ENCODE measurements around the gene ZNF365. TPM values are rescaled to one million over a fixed set of nuclear protein-coding genes. Genes with fewer than 3 reads are reported as not detected.
"Not testable (repeated sequence)": the region's sequence is repeated elsewhere in the genome, so short reads cannot be mapped to it uniquely, and the experiment has no call there.

ZNF365 gene, protein sequence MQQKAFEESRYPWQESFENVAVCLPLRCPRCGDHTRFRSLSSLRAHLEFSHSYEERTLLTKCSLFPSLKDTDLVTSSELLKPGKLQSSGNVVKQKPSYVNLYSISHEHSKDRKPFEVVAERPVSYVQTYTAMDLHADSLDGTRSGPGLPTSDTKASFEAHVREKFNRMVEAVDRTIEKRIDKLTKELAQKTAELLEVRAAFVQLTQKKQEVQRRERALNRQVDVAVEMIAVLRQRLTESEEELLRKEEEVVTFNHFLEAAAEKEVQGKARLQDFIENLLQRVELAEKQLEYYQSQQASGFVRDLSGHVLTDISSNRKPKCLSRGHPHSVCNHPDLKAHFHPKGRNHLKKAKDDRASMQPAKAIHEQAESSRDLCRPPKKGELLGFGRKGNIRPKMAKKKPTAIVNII
- 3.3 and 4.2 TPM in 2 replicates for total RNA-seq (2014; rRNA removed; shearing (Covaris generic))
- 0.21 and 0.27 TPM in 2 replicates for polyA plus RNA-seq (2014; cell fraction: nucleus; rRNA removed)

DNA sequence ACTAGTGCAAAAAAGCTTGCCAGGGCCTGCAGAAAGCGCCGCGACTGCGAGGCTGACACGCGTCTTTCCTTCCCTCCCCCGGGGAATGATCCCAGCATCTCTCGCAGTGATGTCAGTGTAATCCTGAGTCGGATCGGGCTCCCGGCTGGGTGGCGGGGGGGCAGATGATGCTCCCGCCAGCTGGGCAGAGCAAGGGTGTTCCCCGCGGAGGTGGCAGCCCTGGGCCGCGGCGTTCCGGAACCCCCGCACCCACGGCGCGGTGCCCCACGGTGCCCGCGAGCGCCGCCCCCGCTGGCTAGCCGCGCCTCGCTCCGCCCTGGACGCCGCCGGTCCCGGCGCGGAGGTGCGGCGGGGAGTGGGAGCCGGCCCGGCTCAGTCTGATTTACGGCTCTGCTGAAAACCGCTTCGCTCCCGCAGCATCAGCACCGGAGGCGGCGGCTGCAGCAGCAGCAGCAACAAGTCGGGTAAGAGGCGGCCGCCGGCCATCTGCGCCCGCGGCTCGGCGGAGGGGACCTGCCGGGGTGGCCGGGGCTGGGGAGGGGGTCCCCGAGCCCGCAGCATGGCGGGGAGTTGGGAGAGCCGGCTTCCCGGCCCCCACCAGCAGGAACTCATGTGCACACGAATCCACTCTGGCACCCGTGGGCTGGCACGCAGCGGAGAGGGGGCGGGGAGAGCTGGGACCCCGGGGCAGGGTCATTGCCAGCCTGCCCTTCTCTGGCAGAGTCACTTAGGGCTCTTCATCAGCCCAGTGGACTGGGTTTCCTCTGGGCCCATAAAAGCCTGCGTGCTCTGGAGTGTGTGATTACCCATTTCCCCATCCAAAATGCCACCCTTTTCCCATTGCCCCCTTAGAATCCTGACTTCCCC is at the start of gene ZNF365:
TSS of gene ZNF365 (plus strand) at position 375 of the 867 bp plus-strand sequence. CDS start 1,825 bp downstream, outside the sequence.
- DNase-seq (ENCODE audit: extremely low read depth, low read depth), result peak; percentile 27

DNA sequence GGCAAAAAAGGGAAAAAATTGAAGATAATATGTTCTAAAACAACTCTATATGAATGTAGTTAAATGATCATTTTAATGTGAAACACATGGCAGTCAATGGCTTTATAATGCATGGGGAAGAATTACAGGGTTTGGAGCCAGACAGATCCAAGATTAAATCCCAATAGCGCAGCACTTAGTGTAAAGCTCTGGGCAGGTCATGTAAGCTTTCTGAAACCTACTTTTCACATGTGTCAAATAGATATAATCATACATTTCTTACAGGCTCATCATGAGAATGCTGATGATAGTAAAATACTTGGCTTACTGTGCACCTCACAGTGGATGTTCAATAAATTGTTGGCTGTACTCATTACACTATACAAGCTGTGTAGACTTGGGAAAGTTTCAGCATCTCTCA is 48.0 kb upstream of the ZNF365 start:
- no peak for DNase-seq (ENCODE audit: extremely low read depth, low read depth)

DNA sequence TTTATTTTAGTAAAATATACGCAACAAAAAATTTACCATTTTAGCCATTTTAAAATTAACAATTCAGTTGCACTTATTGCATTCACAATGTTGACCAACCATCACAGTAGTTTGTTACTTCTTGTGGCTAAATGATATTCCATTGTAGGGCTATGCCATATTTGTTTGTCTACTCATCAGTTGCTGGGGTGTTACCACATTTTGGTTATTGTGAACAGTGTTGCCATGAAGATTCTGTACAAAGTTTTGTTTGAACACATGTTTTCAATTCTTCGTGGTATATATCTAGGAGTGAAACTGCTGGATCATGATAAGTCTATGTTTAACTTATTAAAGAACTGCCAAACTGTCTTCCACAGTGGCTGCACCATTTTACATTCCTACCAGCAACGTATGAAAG is 46.3 kb upstream of the ZNF365 start:
- DNase-seq (ENCODE audit: extremely low read depth, low read depth), result no peak

DNA sequence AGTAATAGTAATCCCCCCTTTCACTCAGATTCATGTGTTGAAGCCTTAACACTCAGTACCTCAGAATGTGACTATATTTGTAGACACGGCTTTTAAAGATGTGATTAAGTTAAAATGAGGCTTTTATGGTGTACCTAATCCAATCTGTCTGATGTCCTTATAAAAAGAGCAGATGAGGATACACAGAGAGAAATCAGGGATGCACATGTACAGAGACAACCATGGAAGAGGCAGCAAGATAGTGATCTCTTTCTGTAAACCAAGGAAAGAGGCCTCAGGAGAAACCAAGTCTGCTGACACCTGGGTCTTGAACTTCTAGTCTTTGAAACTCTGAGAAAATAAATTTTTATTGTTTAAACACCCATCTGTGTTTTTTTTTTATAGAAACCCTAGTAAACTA is 44.0 kb upstream of the ZNF365 start:
- no peak for DNase-seq (ENCODE audit: extremely low read depth, low read depth)

DNA sequence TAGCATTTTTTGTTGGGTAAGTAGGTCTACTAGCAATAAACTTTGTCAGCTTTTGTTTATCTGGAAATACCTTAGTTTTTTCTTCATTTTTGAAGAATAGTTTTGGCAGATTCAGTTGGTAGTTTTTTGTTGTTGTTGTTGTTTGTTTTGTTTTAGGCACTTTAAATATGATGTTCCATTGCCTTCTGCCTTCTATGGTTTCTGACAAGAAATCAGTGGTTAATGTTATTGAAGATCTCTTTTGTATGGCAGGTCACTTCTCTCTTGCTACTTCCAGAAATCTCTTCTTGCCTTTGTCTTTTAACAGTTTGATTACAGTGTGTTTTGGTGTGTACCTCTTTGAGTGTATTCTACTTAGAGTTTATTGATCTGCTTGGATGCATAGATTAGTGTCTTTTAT is 41.8 kb upstream of the ZNF365 start:
- no peak for DNase-seq (ENCODE audit: extremely low read depth, low read depth)

DNA sequence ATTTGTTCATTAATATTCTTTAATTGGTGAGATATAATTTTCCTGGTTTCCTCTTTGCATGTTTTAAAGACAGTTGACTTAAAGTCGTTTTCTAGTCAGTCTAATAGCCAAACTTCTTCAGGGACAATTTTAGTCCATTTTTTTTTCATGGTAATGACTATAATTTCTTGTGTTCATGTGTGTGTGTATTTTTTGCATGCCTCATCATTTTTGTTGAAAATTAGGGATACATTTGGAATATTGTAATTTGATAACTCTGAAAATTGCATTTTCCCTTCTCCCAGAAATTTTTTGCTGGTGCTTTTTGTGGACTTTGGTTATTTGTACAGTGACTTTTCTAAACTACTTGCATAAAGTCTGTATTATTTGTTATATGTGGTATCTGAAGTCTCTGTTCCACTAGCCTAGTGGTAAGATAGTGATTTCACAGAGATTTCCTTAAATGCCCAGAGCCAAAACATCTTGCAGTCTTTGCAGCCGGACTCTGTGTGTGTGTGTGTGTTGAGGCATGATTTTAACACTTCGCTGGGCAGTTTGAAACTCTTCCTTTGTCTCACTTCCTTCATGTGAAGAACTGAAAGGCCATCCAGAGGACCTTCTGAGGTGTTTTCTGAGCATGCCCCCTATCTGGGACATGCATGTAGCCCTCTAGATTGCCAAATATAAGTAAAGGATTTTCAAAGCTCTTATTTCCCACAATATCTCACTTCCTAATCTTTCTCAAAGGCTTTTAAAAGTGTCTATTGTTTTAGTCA is 40.9 kb upstream of the ZNF365 start:
- DNase-seq (ENCODE audit: extremely low read depth, low read depth), result no peak

DNA sequence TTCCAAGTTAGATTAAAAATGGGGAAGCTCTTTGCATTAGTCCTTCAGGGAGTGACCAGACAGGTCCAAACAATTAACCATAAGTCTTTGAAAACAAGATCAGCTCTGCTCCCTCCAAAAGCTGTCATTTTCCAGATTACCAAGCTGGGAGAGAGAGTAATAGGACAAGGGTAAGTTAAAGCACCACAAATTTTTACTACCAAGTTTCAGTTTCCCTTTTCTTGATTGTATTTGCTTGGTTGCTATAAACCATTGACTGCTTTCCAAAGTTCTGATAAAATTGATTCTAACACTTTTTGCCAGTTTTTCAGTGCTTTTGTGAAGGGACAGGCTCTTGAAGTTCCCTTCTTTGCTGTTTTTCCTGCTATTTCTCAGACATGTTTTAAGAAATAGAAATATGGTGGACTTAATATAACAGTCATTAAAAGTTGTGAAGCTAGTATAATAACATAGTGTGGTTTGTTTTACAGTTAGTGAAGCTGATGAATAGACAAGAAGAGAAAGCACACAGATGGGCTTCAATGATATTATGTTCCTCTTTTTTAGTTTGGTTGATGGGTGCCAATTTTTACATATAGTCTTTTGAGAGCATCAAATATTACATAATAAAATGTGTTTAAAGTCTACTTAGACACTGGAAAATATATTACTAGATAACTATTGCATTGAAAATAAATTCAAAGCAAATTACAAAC is 40.0 kb upstream of the ZNF365 start:
- no peak for DNase-seq (ENCODE audit: extremely low read depth, low read depth)

DNA sequence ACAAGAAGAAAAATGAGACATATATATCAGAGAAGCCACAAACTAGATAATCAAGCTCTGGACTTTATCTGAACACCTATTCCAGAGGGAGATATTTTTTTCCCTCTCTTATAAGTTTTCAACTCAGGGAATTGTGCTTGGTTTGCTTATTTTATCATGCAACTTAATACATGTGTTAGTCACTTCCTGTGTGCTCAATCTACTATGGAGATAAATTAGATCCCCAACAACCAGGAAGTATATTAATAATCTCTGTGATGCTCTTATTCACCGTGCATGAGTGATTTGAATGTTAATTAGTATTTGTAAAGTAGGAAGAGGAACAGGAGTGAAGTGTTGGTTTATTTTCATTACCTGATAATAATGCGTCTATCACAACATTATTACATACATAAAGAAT is 38.8 kb upstream of the ZNF365 start:
- DNase-seq (ENCODE audit: extremely low read depth, low read depth), result no peak

DNA sequence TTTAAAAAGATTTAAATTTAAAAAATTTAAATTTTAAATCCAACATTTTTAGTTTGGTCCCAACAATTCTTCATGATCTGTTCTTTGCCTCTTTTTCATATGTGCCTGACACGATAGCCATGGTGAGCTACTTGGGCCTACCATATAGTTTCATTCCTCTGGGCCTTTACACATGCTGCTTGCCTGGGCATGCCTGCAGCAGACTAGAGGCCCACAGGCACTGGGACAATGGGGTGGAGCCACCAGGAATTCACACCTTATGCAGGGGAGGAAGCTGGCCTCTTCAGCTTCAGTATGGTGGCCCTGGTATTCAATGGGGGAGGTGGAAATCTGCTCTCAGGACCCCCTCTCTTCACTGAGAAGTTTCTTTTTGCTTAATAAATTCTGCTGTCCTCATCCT is 37.8 kb upstream of the ZNF365 start:
- DNase-seq (ENCODE audit: extremely low read depth, low read depth), result no peak

DNA sequence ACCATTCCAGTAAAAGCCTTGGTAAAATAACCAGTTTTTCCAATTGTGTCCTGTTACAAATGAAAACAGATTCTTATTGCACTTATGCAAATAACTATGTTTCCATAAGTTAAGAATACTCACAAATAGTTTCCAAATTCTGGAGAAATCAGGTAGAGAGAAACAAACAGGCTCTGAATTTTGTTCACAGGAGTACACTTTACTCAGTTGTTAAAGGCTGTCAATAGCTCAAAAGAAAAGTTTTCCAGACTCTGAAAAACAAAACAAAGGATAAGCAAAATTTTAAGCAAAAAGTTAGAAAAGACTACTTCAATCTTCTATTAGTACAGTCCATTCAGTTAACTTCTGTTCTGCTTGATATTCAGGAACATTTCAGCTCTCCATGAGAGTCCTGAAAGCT is 32.8 kb upstream of the ZNF365 start:
- DNase-seq (ENCODE audit: extremely low read depth, low read depth), result no peak

DNA sequence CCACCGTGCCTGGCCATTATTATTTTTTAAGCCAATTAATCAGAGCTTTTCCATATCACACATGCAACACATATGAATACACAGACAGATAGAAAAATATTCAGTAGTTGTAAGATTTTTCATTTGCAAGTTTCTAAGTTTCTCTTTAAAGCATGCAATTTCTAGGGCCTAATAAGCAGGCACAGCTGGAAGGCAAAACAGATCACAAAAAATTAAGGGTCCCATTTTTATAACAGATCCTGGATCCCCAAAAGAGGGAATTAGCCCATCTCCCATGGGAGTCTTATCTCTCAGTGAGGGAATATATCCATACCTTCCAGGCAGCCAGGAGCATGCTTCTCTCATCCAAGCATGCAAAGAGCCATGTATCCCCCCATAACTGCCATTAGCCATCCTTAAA is 31.2 kb upstream of the ZNF365 start:
- DNase-seq (ENCODE audit: extremely low read depth, low read depth), result no peak

DNA sequence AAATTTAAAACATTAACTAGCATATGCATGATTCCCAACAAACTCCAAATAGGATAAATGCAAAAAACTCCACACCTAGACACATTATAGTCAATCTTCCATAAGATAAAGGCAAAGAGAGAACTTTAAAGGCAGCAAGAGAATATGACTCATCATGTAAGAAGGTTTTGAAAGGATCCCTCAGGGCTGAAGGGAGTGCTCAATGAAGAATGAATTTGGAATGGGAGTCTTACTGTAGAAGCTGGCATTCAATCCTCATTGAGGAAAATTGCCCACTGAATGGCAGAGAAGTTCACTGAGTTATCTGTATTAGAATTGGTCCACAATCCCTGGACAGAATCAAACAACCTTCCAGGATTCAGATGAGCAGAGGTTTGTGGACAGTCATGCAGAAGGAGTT is 26.1 kb upstream of the ZNF365 start:
- DNase-seq (ENCODE audit: extremely low read depth, low read depth), result no peak

DNA sequence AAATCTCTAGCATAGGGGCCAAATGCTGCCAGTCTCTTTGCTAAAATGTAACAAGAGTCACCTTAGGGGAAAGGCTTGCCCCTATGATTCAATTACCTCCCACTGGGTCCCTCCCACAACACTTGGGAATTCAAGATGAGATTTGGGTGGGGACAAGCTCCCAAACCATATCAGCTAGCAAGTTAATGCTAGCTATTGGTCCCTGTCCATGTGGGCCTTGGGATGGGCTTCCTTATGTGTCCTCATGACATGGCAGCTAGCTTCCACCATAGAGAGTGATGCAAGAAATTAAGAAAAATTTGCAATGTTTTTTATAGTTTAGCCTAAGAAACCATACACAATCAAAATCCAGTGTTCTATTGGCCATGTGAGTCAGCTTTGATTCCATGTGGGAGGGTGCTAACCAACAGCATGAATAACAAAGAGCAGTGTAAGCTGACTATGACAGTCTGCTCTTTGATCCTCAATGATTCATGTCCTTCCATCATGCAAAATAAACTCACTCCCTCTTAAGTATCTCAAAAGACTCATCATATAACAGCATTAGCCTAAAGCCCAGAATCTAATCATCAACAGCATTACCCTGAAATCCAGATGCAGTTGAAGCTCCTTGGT is 21.7 kb upstream of the ZNF365 start:
- DNase-seq (ENCODE audit: extremely low read depth, low read depth), result no peak

DNA sequence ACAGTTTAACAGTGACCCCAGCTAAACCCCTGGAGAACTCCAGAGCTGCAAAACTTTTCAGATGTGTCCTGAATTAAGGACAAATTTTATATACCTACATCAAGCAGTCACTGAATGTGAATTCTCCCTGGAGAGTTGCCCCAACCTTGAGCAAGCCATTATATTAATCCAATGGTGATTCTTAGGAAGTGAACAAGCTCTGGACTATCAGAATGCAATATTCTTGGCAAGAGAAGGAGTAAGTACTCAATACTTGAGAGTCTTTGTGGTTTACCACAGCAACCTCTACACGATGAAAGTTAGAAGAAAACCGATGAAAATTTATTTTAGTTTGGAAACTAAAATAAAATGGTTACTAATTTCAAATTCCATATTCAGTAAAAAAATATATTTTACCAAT is 19.3 kb upstream of the ZNF365 start:
- DNase-seq (ENCODE audit: extremely low read depth, low read depth), result no peak

DNA sequence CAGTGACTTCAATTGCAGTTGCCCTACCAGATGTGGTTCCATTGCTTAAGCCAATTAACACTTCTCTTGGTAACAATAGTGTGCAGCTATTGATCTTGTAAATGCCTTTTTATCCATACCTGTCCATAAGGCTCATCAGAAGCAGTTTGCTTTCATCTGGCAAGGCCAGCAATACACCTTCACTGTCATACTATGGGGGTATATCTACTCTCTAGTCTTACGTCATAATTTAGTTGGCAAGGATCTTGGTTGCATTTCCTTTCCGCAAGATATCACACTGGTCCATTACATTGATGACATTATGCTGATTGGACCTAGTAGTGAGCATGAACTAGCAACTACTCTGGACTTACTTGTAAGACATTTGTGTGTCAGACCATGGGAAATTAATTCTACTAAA is 17.7 kb upstream of the ZNF365 start:
- no peak for DNase-seq (ENCODE audit: extremely low read depth, low read depth)

DNA sequence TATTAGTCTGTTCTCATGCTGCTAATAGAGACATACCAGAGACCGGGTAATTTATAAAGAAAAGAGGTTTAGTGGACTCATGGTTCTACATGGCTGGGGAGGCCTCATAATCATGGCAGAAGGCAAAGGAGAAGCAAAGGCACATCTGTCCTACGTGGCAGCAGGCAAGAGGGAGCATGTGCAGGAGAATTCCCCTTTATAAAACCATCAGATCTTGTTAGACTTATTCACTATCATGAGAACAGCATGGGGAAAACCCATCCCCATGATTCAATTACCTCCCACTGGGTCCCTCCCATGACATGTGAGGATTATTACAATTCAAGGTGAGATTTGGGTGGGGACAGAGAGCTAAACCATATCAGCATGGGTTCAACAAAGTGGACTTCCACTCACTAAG is 16.0 kb upstream of the ZNF365 start:
- not testable (repeated sequence) for DNase-seq (ENCODE audit: extremely low read depth, low read depth)

DNA sequence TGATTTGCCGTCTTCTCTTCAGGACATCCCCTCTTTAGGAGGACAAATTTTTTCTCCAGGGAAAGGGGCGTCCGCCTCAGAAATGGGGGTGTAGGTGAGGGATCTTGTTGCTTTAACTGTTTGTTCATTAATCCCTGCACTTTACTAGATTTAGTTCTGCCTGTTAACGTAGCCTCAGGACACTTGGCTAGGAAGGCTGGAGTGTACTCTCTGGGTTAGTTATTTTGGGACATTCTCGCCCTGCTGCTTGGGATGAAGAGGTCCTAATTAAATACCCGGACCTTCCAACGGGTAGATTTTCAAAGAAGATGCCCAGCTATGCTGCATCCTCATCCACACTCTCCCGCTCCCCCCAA is 552 bp upstream of the ZNF365 start:
- no peak for DNase-seq (ENCODE audit: extremely low read depth, low read depth)

DNA sequence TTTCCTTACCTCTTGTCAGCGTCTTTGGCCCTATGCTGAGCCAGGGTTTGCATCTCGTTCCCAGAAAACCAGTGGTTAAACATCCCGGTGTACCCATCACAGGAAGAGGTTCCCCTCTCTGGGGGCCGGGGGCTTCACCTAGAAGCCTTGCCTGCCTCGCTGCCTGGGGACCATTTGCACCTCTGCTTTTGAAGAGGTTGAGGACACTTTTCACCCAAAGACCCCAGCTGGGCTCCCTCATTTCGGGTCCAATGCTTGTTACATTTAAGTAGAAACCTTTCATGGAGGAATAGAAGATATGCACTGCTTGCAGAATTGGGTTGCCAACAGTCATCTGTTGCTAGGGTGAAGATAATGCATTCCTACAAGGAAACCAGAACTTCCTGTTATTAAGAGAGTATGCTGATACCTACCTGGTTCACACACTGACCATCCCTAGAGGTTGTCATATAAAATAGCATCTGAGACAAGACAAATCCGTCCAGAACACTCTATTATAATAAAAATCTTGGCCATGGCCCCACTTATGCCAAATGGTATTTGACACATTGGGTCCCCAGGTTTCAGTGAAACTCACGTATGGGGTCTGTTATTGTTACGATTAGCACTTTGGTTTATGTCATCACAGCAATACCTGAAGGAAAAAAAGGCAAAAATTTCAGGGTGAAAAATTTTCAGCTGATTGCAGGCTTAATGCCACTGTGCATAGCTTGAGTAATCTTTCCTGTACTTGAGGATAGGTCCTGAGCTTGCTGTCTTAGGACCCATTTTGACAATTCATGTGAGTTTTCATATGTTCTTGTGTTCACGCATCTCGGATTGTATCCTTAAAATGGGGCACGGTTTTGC is 917 bp downstream of the ZNF365 start:
- DNase-seq (ENCODE audit: extremely low read depth, low read depth), result no peak

All from NCI-H460 (cell line).